Effector memory CD4-positive, alpha-beta T cell (primary cell): ENCODE data around the gene RAD9A.

ENCODE experiments used
- DNase-seq, 3 donors: peaks; one replicate each; pipeline ENCODE4 v3.0.0-alpha.2; 2020
- H3K27ac ChIP-seq: 2 replicates; pipeline ENCODE4 v1.7.0; 2013; ENCODE audit warnings: mild to moderate bottlenecking, low read length, moderate library complexity; ENCODE audit not compliant: insufficient read depth, poor library complexity, severe bottlenecking
- H3K27me3 ChIP-seq: replicated peaks from 2 replicates; pipeline ENCODE4 v1.7.0; 2013; ENCODE audit warnings: mild to moderate bottlenecking, low read length; ENCODE audit not compliant: insufficient read depth, control insufficient read depth, poor library complexity, severe bottlenecking
- H3K36me3 ChIP-seq: 2 replicates; pipeline ENCODE4 v1.7.0; 2013; ENCODE audit warnings: mild to moderate bottlenecking, low read length, moderate library complexity; ENCODE audit not compliant: control insufficient read depth, insufficient read depth
- H3K4me1 ChIP-seq: 2 replicates; pipeline ENCODE4 v1.7.0; 2013; ENCODE audit warnings: low read length, mild to moderate bottlenecking; ENCODE audit not compliant: control insufficient read depth, insufficient read depth, poor library complexity, severe bottlenecking
- H3K4me3 ChIP-seq: 2 replicates; pipeline ENCODE4 v1.7.0; 2013; ENCODE audit warnings: low read length, low read depth, mild to moderate bottlenecking; ENCODE audit not compliant: insufficient read depth, poor library complexity, severe bottlenecking
- H3K9me3 ChIP-seq: 2 replicates; pipeline ENCODE4 v1.7.0; 2013; ENCODE audit warnings: mild to moderate bottlenecking, low read length, moderate library complexity; ENCODE audit not compliant: control insufficient read depth

RAD9A gene

DNA sequence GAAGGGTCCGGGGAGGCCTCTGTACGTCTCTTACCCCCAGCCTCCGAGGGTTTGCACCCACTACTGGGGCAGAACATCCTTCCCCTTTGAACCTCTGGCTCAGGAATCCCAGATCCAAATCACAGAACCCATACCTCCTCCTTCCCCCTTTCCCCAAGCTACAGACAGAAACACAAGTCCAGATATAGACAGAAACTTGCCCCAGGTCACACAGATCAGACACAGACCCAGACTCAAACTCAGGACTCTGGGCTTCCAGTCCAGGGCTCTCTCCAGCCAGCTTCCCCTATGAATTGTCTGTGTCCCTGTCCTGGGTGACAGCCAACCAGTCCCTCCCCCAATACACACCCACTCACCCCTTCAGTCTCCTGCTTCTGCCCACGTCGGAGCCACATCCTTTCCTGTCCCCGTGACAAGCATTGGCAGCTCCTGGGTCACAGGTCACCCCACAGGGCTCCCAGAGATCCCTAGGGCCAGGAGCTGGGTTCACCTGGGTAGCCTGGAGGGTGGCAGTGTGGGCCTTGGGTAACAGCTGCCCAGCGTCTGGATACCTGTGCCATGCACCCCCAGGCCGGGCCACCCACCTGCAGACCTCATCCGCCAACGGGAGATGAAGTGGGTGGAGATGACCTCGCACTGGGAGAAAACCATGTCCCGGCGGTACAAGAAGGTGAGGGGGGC lies 12.9 kb downstream of the RAD9A start:
- peak overlapping the region; percentile 85 for H3K27ac ChIP-seq
- DNase-seq: no peak
- H3K4me1 ChIP-seq: peaks cover 85% of the 10 kb centered on the region
- no peaks in the 10 kb centered on the region for H3K9me3 ChIP-seq
- peaks cover 18% of the 10 kb centered on the region for H3K36me3 ChIP-seq
- H3K27me3 ChIP-seq: no peaks in the 10 kb centered on the region
- H3K4me3 ChIP-seq: peak overlapping the region; percentile 82

DNA sequence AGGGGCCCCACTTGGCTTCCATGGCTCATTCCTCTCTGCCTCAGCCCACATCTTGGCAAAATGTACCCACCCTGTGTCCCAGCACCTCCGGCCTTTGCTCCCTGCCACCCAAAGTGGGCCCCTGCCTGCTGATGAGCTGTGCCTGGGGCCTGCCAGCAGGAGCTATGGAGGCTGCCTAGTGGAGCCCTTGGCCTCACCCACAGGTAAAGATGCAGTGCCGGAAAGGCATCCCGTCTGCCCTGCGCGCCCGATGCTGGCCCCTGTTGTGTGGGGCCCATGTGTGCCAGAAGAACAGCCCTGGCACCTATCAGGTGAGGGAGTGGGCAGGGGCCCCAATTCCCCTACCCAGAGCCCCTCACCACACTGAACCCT lies 13.4 kb downstream of the RAD9A start:
- peak overlapping the region; percentile 85 for H3K27ac ChIP-seq
- H3K9me3 ChIP-seq: no peaks in the 10 kb centered on the region
- no peak for DNase-seq
- H3K4me3 ChIP-seq: peak overlapping the region; percentile 82
- H3K27me3 ChIP-seq: no peaks in the 10 kb centered on the region
- H3K4me1 ChIP-seq: peaks cover 86% of the 10 kb centered on the region
- H3K36me3 ChIP-seq: peaks cover 18% of the 10 kb centered on the region

DNA sequence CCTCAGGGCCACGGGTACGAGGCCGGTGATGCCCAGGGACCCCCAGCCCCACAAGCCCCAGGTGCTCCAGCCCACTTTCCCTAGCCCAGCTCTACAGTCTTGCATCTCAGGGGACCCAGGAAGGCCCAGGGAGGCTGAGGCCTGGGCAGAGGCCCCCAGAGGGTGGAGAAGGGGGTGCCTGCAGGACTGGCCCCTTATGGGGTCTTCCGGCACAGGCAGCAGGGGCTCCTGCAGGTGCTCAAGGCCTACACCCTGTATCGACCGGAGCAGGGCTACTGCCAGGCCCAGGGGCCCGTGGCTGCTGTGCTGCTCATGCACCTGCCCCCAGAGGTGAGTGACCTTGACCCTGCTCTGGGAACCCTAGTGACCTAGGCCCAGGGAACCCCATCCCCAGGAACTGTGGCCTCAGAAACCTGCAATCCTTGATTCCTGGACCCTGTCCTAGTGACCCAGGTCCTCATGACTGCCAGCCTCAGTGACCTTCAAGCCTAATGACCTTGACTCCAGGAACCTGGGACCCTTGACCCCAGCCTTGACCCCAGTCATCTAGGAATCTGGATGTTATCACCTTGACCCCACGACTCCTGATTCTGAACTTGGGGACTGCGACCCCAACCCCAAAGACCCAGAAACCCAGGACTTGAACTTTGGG lies 14.0 kb downstream of the RAD9A start:
- Histone ChIP-seq H3K27ac (peak overlapping the region; percentile 85), H3K4me3 (peak overlapping the region; percentile 82), H3K36me3 (peaks cover 18% of the 10 kb centered on the region), H3K9me3 (no peaks in the 10 kb centered on the region), H3K4me1 (peaks cover 86% of the 10 kb centered on the region), H3K27me3 (no peaks in the 10 kb centered on the region)
- no peak for DNase-seq

DNA sequence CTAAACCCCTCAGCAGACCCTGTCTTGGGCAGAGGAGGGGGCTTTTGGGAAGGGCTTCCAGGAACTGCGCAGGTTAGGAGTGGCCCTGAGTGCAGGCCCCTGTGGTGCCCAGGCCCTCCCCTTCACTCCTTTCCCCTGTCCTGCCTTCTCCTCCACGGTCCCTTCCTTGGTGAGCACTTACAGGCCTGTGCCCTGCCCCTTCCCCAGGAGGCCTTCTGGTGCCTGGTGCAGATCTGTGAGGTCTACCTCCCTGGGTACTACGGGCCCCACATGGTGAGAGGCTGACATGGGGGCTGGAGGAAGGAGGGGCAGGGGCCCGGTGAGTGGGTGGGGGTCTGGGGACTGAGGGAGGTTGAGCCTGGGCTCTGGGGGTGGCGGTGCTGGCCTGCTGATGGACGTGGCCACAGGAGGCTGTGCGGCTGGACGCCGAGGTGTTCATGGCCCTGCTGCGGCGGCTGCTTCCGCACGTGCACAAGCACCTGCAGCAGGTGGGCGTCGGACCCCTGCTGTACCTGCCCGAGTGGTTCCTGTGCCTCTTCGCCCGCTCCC lies 14.7 kb downstream of the RAD9A start:
- H3K27me3 ChIP-seq: no peaks in the 10 kb centered on the region
- H3K27ac ChIP-seq: peak overlapping the region; percentile 85
- peak overlapping the region; percentile 82 for H3K4me3 ChIP-seq
- peaks cover 18% of the 10 kb centered on the region for H3K36me3 ChIP-seq
- no peaks in the 10 kb centered on the region for H3K9me3 ChIP-seq
- DNase-seq: no peak
- H3K4me1 ChIP-seq: peaks cover 88% of the 10 kb centered on the region

DNA sequence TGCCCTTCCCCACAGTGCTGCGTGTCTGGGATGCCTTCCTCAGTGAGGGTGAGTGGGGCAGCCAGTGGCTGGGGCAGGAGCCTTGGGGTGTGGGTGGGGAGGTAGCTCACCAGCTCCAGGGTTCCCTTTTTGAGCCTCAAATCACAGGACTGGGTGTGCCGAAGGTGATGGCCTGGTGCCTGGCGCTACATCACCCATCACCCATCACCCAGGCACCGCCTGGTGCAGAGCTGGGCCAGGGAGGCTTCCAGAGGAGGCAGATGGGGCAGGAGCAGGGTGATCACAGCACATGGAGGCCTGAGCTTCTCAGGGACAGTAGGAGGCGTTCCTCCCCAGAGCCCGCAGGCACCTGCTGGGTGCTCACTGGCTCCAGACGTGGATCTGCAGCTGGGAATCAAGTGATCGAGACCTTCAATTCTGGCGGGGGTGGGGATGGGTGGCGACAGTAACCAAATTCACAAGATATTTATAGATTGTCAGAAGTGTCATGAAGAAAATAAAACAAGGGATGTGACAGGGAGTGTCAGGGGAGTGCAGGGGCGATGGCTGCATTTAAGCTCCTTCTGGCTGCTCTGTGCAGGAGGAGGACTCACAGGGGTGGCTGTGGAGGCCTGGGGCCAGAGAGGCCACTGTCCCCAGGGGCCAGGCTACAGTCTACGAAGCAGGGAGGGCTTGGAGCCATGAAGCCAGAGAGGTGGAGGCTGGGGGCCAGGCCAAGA lies 15.3 kb downstream of the RAD9A start:
- DNase-seq: no peak
- peaks cover 18% of the 10 kb centered on the region for H3K36me3 ChIP-seq
- no peaks in the 10 kb centered on the region for H3K9me3 ChIP-seq
- peaks cover 92% of the 10 kb centered on the region for H3K4me1 ChIP-seq
- H3K27ac ChIP-seq: peak overlapping the region; percentile 85
- peak overlapping the region; percentile 53 for H3K4me3 ChIP-seq
- H3K27me3 ChIP-seq: no peaks in the 10 kb centered on the region

DNA sequence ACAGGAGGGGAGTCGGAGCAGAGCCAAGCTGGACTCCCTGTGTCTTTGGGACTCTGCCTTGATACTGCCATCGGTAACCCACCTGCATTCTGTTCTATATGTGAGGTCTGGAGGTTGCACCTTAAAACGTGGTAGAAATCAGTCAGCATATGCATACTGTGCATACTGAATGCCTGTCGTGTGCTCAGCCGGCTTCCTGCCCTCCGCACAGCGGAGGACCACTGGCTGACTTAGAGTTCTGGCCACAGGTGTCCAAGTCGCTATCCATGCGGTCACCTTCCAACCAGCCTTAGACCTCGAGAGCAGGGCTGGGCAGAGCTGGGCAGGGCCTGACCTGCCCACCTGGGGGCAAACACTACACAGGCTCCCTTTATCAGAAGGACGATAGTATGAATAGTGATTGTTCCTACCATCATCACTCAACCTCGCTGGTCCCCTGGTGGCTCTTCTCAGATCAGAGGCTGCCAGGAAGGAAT lies 15.9 kb downstream of the RAD9A start:
- DNase-seq: no peak
- H3K27ac ChIP-seq: peak overlapping the region; percentile 85
- peak overlapping the region; percentile 53 for H3K4me3 ChIP-seq
- H3K4me1 ChIP-seq: peaks cover 92% of the 10 kb centered on the region
- no peaks in the 10 kb centered on the region for H3K27me3 ChIP-seq
- H3K36me3 ChIP-seq: peaks cover 18% of the 10 kb centered on the region
- H3K9me3 ChIP-seq: no peaks in the 10 kb centered on the region

DNA sequence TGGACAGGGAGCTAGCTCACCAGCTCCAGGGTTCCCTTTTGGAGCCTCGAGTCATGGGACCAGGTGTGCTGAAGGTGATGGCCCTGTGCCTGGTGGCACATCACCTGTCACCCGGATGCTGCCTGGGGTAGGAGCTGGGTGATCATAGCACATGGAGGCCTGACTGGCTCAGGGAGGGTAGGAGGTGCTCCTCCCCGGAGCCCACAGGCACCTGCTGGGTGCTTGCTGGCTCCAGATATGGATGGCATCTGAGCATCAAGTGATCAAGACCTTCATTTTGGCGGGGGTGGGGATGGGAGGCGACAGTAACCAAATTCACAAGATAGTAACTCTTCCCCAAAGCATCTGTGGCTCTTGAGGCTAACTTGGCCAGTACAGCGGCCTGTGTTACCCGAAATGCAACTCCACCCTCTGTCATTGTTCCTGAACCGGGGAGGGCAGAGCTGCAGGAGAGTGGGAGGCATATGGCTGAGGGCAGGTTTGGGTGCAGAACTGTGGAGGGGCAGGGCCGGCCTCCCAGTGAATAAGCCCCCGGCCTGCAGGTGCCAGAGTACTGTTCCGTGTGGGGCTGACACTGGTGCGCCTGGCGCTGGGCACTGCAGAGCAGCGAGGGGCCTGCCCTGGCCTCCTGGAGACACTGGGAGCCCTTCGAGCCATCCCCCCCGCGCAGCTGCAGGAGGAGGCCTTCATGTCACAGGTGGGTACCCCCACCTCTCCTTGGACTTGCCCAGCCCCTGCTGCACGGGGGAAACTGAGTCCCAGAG lies 16.8 kb downstream of the RAD9A start:
- Histone ChIP-seq H3K27me3 (no peaks in the 10 kb centered on the region), H3K27ac (peak overlapping the region; percentile 85), H3K4me1 (peaks cover 92% of the 10 kb centered on the region), H3K4me3 (peak overlapping the region; percentile 53), H3K36me3 (peaks cover 18% of the 10 kb centered on the region), H3K9me3 (no peaks in the 10 kb centered on the region)
- no peak for DNase-seq

DNA sequence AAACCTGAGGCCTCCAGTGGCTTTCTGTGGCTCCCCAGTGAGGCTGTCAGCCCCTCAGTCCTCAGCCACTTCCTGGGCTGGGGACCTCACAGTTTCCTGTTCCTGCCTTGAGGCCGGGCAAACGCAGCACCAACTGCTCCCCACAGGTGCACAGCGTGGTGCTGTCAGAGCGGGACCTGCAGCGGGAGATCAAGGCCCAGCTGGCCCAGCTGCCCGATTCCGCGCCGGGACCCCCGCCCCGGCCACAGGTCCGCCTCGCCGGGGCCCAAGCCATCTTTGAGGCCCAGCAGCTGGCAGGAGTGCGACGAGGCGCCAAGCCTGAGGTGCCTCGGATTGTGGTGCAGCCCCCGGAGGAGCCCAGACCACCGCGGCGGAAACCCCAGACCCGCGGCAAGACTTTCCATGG lies 17.5 kb downstream of the RAD9A start:
- peak overlapping the region; percentile 53 for H3K4me3 ChIP-seq
- H3K27ac ChIP-seq: peak overlapping the region; percentile 85
- peaks cover 18% of the 10 kb centered on the region for H3K36me3 ChIP-seq
- no peaks in the 10 kb centered on the region for H3K9me3 ChIP-seq
- peaks cover 94% of the 10 kb centered on the region for H3K4me1 ChIP-seq
- DNase-seq: peak; percentile 56 to 64 (median 60)
- no peaks in the 10 kb centered on the region for H3K27me3 ChIP-seq

DNA sequence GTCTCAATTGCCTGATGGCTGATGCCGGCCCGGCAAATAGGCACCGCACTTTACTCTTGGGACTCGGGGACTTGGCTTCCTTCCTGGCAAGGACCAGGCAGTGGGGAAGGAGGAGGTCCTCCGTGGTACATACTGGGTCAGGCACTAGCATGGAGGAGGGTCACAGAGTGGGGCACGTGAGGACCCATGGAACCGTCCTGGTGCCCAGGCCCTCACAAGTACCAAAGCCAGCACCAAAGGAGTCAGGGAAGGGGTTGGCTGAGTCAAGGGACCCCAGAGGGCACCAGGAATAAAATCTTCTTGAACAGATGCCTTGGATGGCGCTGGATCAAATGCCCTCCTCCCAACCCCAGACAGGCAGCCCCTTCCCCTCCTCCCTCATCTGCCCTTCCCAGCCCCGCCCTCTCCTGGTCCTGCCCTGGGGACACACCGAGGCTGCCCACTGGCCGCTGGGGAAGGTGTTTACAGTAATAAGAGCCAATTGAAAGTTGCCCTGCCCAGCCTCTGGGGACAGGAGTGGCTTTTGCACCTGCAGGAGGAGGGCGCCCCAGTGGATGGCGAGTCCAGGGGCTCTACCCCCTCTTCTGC lies 18.1 kb downstream of the RAD9A start:
- H3K36me3 ChIP-seq: peaks cover 18% of the 10 kb centered on the region
- peak overlapping the region; percentile 53 for H3K4me3 ChIP-seq
- no peaks in the 10 kb centered on the region for H3K27me3 ChIP-seq
- no peaks in the 10 kb centered on the region for H3K9me3 ChIP-seq
- DNase-seq: no peak
- H3K4me1 ChIP-seq: peaks cover 94% of the 10 kb centered on the region
- peak overlapping the region; percentile 85 for H3K27ac ChIP-seq
